HG03196 (cell line): ENCODE data around the gene INPP5D.

ENCODE experiments used
- ATAC-seq: cut with Tn5 transposase; IDR thresholded peaks from one replicate; pipeline ENCODE4 v1.9.1; 2021; ENCODE audit not compliant: unreplicated experiment

INPP5D gene

GRCh38 chr2:233032551-233033320, 27.4 kb upstream of the INPP5D start, which contains the start of gene NEU2:
Gene NEU2 (plus strand): TSS chr2:233032672. CDS start chr2:233032672, 0 bp downstream.
- ATAC-seq, result no peak

GRCh38 chr2:233033672-233034071, 26.5 kb upstream of the INPP5D start:
- no peak for ATAC-seq

GRCh38 chr2:233034091-233034882, 25.9 kb upstream of the INPP5D start:
- ATAC-seq, result no peak

GRCh38 chr2:233035426-233036161, 24.5 kb upstream of the INPP5D start:
- ATAC-seq, result no peak

GRCh38 chr2:233036162-233036838, 23.8 kb upstream of the INPP5D start:
- ATAC-seq, result no peak

- ATAC-seq, result no peak
Observed at GRCh38 chr2:233037078-233037477, 23.1 kb upstream of the INPP5D start.

GRCh38 chr2:233039212-233039845, 20.8 kb upstream of the INPP5D start:
- ATAC-seq, result no peak

GRCh38 chr2:233039846-233040530, 20.2 kb upstream of the INPP5D start:
- ATAC-seq, result no peak

GRCh38 chr2:233040571-233040970, 19.6 kb upstream of the INPP5D start:
- ATAC-seq, result no peak

GRCh38 chr2:233041722-233042323, 18.3 kb upstream of the INPP5D start:
- ATAC-seq, result no peak

GRCh38 chr2:233042549-233042948, 17.6 kb upstream of the INPP5D start:
- ATAC-seq, result no peak

- no peak for ATAC-seq
Observed at GRCh38 chr2:233044974-233045605, 15.1 kb upstream of the INPP5D start.

- no peak for ATAC-seq
Observed at GRCh38 chr2:233047206-233047605, 12.9 kb upstream of the INPP5D start.

GRCh38 chr2:233047667-233048066, 12.5 kb upstream of the INPP5D start:
- no peak for ATAC-seq

- no peak for ATAC-seq
Observed at GRCh38 chr2:233048569-233049193, 11.5 kb upstream of the INPP5D start.

- ATAC-seq, result no peak
Observed at GRCh38 chr2:233049194-233049761, 10.9 kb upstream of the INPP5D start.

GRCh38 chr2:233051241-233052149, 8.6 kb upstream of the INPP5D start:
- no peak for ATAC-seq
